GM20000 (cell line): ENCODE measurements around the gene SARS2.
"Not testable (repeated sequence)": the region's sequence is repeated elsewhere in the genome, so short reads cannot be mapped to it uniquely, and the experiment has no call there.

Experiments used
- DNase-seq: peaks from one replicate; pipeline ENCODE4 v3.0.0; 2012; ENCODE audit warnings: low spot score
- CTCF ChIP-seq: IDR thresholded peaks from 2 replicates; pipeline ENCODE4 v1.5.1; 2012; ENCODE audit warnings: mild to moderate bottlenecking, control low read depth; ENCODE audit errors: extremely low read depth, missing control alignments

The SARS2 gene

GRCh38 chr19:38894968-38895367 lies 35.6 kb downstream of the SARS2 start:
- DNase-seq, result no peak

GRCh38 chr19:38893341-38893771 lies 37.2 kb downstream of the SARS2 start:
- no peak for TF ChIP-seq CTCF
- no peak for DNase-seq

More at GRCh38 chr19:38894968-38895367, 35.6 kb downstream of the SARS2 start:
- no peak for TF ChIP-seq CTCF

GRCh38 chr19:38892841-38893240 lies 37.7 kb downstream of the SARS2 start:
- no peak for DNase-seq
- TF ChIP-seq CTCF, result no peak

- DNase-seq, result no peak
- TF ChIP-seq CTCF, result no peak
Measured at GRCh38 chr19:38891771-38892170, 38.8 kb downstream of the SARS2 start.

GRCh38 chr19:38890686-38891085 lies 39.9 kb downstream of the SARS2 start:
- no peak for DNase-seq
- TF ChIP-seq CTCF, result no peak

GRCh38 chr19:38889803-38890202 lies 40.8 kb downstream of the SARS2 start:
- no peak for TF ChIP-seq CTCF

GRCh38 chr19:38888876-38889275 lies 41.7 kb downstream of the SARS2 start:
- TF ChIP-seq CTCF, result no peak
- no peak for DNase-seq

More at GRCh38 chr19:38889803-38890202, 40.8 kb downstream of the SARS2 start:
- no peak for DNase-seq

- not testable (repeated sequence) for DNase-seq
Measured at GRCh38 chr19:38884691-38885090, 45.9 kb downstream of the SARS2 start.
